DND-41 (cell line): ENCODE data around the gene SERPINA12.

Experiments
- CTCF ChIP-seq: IDR thresholded peaks from 2 replicates; pipeline ENCODE4 v1.5.1; 2012; ENCODE audit warnings: borderline replicate concordance, low read length, moderate library complexity, mild to moderate bottlenecking; ENCODE audit not compliant: poor library complexity, severe bottlenecking; ENCODE audit errors: extremely low read depth
- EZH2 ChIP-seq: IDR thresholded peaks from 3 replicates; pipeline ENCODE4 v1.6.1; 2012; ENCODE audit warnings: borderline replicate concordance, low read depth, mild to moderate bottlenecking, moderate library complexity, low read length, inconsistent platforms; ENCODE audit not compliant: severe bottlenecking

- TF ChIP-seq EZH2 (no peak), CTCF (no peak)
Measured at GRCh38 chr14:94449930-94450329, 59.3 kb downstream of the SERPINA12 start.
